GM12865 (cell line): Measurements from ENCODE around the gene C11orf24.

ENCODE experiments used
- DNase-seq: peaks from one replicate; pipeline ENCODE4 v3.0.0; 2010; ENCODE audit warnings: low read depth
- H3K4me3 ChIP-seq: 2 replicates; pipeline ENCODE4 v1.5.1; 2011; ENCODE audit warnings: mild to moderate bottlenecking, low read depth, low read length, control low read depth
- CTCF ChIP-seq: IDR thresholded peaks from 2 replicates; pipeline ENCODE4 v1.5.1; 2011; ENCODE audit warnings: low read length, control low read depth, low read depth, inconsistent platforms; ENCODE audit not compliant: insufficient read depth; ENCODE audit errors: missing control alignments

Gene C11orf24

GRCh38 chr11:68242616-68243015, 29.2 kb downstream of the C11orf24 start:
- H3K4me3 ChIP-seq: no peak overlapping the region
- no peak for TF ChIP-seq CTCF
- DNase-seq: no peak

- no peak overlapping the region for H3K4me3 ChIP-seq
- no peak for TF ChIP-seq CTCF
- DNase-seq: no peak
Observed at GRCh38 chr11:68231621-68232020, 40.2 kb downstream of the C11orf24 start.

- TF ChIP-seq CTCF: no peak
- DNase-seq: no peak
- no peak overlapping the region for H3K4me3 ChIP-seq
Observed at GRCh38 chr11:68229601-68230000, 42.2 kb downstream of the C11orf24 start.

GRCh38 chr11:68226421-68226820, 45.4 kb downstream of the C11orf24 start:
- TF ChIP-seq CTCF: no peak
- no peak for DNase-seq
- H3K4me3 ChIP-seq: no peak overlapping the region

GRCh38 chr11:68224606-68225005, 47.2 kb downstream of the C11orf24 start:
- H3K4me3 ChIP-seq: no peak overlapping the region
- DNase-seq: no peak
- no peak for TF ChIP-seq CTCF

GRCh38 chr11:68223275-68223674, 48.5 kb downstream of the C11orf24 start:
- no peak for DNase-seq
- TF ChIP-seq CTCF: no peak
- H3K4me3 ChIP-seq: no peak overlapping the region

- no peak overlapping the region for H3K4me3 ChIP-seq
- no peak for TF ChIP-seq CTCF
- DNase-seq: no peak
Observed at GRCh38 chr11:68221406-68221805, 50.4 kb downstream of the C11orf24 start.
